ENCODE data around the gene DENND4B. TPM values are rescaled to one million over a fixed set of nuclear protein-coding genes. Genes with fewer than 3 reads are reported as not detected.
A peak's percentile ranks its signal among the peaks of the same experiment; 100 is the strongest.

Gene DENND4B
- total RNA-seq, 4 donors from 2014 or later = 42.3 to 121 (median 50.3) TPM

DNA sequence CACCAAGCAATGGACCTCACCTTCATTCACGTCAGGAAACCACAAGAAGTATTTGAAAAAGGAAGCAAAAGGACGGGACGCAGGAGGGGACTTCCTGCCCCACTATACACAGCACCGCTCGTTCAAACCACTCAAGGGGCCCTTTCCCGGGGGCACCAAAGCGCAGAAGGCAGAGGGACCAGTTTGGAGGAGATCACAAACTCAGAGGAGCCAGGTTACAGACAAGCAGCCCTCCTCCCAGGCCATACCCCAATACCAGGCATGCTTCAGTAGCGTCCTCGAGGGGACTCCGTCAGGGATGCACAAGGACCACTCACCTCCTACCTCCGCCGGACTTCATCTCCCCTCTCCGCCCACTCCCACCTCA lies 11.2 kb upstream of the DENND4B start:
- peak; percentile 46 for DNase-seq
- Histone ChIP-seq H3K9me3 (no peaks in the 10 kb centered on the region), H3K27me3 (no peaks in the 10 kb centered on the region), H3K27ac (peak overlapping the region; percentile 94 to 98 (median 96)), H3K36me3 (peaks cover 0 to 3% (median 0%) of the 10 kb centered on the region in 4 donors), H3K4me1 (peaks cover 27 to 45% (median 36%) of the 10 kb centered on the region in 4 donors), H3K4me3 (peak overlapping the region; percentile 79 to 98 (median 91))
- intact Hi-C loops (cut with DNase I; ENCODE audit: low total_unique reads) = no loop called here
- WGBS, 2 donors (ENCODE audit: low coverage in 1 of 2) = 0 to 1% methylated on average over 7 to 13 of the region's 13 CpGs
- in situ Hi-C loops (cut with MboI; ENCODE audit: low pct_ligation_motif_present in 1 of 4, low pct_unique_long_range_greater_than_20kb in 1 of 4, low sequenced_read_pairs in 3 of 4) = loop anchor here in 1 of 4 donors (25.0 kb wide), 1 partner anchor 295 kb away; the partner anchor contains the start of genes ILF2 and SNAPIN
- TF ChIP-seq POLR2A (IDR thresholded peaks at IDR 0.05) = no peak
- no peak for TF ChIP-seq POLR2AphosphoS5 (IDR thresholded peaks at IDR 0.05)
- no peak for TF ChIP-seq CTCF (IDR thresholded peaks at IDR 0.05)
- no peak for TF ChIP-seq EP300 (IDR thresholded peaks at IDR 0.05; ENCODE audit: low read depth)

GRCh38 chr1:153956997-153957715 lies 10.6 kb upstream of the DENND4B start:
- peaks cover 0 to 9% (median 2%) of the 10 kb centered on the region in 4 donors for H3K36me3 ChIP-seq
- peaks cover 22 to 40% (median 31%) of the 10 kb centered on the region in 4 donors for H3K4me1 ChIP-seq
- intact Hi-C loops (cut with DNase I; ENCODE audit: low total_unique reads) (no loop called here), in situ Hi-C loops (cut with MboI; ENCODE audit: low pct_ligation_motif_present in 1 of 4, low pct_unique_long_range_greater_than_20kb in 1 of 4, low sequenced_read_pairs in 3 of 4) (loop anchor here in 1 of 4 donors (25.0 kb wide), 1 partner anchor 295 kb away; the partner anchor contains the start of genes ILF2 and SNAPIN)
- peak overlapping the region; percentile 94 to 98 (median 96) for H3K27ac ChIP-seq
- TF ChIP-seq EP300 (IDR thresholded peaks at IDR 0.05; ENCODE audit: low read depth) (no peak), POLR2AphosphoS5 (IDR thresholded peaks at IDR 0.05) (no peak), CTCF (IDR thresholded peaks at IDR 0.05) (no peak), POLR2A (IDR thresholded peaks at IDR 0.05) (no peak)
- DNase-seq = no peak
- H3K4me3 ChIP-seq = peak overlapping the region; percentile 79 to 98 (median 91)
- no peaks in the 10 kb centered on the region for H3K27me3 ChIP-seq
- 26% methylated on average over 6 of the region's 6 CpGs; no CpG with 5 or more reads in 1 of the 2 donors for WGBS, 2 donors (ENCODE audit: low coverage in 1 of 2)
- H3K9me3 ChIP-seq = no peaks in the 10 kb centered on the region

DNA sequence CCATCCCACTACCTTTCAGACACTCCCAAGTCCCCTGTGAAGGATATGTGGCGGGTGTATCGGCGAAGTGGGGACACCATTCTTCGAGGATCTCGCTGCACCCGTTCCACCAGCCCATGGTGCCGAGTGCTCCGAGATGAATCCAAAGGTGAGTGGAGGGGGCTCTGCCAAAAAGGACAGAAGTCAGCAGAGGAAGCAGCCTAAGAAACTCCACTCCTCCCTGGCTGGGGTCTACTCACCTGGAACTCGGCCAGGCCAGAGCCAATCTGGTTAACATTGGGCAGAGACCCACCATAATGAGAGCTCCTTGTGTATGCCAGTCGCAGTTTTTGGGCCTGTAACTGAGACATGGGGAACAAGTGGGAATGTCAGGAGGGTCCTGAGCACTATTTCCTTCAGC lies 8.3 kb upstream of the DENND4B start:
- in situ Hi-C loops (cut with MboI; ENCODE audit: low pct_ligation_motif_present in 1 of 4, low pct_unique_long_range_greater_than_20kb in 1 of 4, low sequenced_read_pairs in 3 of 4) = loop anchor here in 1 of 4 donors (25.0 kb wide), 1 partner anchor 293 kb away; the partner anchor contains the start of genes ILF2 and SNAPIN
- Histone ChIP-seq H3K4me3 (no peak overlapping the region), H3K27me3 (no peaks in the 10 kb centered on the region), H3K36me3 (peaks cover 0 to 30% (median 14%) of the 10 kb centered on the region in 4 donors), H3K27ac (no peak overlapping the region), H3K9me3 (no peaks in the 10 kb centered on the region), H3K4me1 (peaks cover 18 to 32% (median 25%) of the 10 kb centered on the region in 4 donors)
- DNase-seq = no peak
- TF ChIP-seq EP300 (IDR thresholded peaks at IDR 0.05; ENCODE audit: low read depth) = no peak
- no peak for TF ChIP-seq POLR2AphosphoS5 (IDR thresholded peaks at IDR 0.05)
- no peak for TF ChIP-seq CTCF (IDR thresholded peaks at IDR 0.05)
- TF ChIP-seq POLR2A (IDR thresholded peaks at IDR 0.05) = no peak
- WGBS, 2 donors (ENCODE audit: low coverage in 1 of 2) = 92% methylated on average over 10 of the region's 10 CpGs; no CpG with 5 or more reads in 1 of the 2 donors
- intact Hi-C loops (cut with DNase I; ENCODE audit: low total_unique reads) = no loop called here

GRCh38 chr1:153953859-153954365 lies 7.4 kb upstream of the DENND4B start:
- peaks cover 13 to 25% (median 21%) of the 10 kb centered on the region in 4 donors for H3K4me1 ChIP-seq
- DNase-seq = no peak
- in situ Hi-C loops (cut with MboI; ENCODE audit: low pct_ligation_motif_present in 1 of 4, low pct_unique_long_range_greater_than_20kb in 1 of 4, low sequenced_read_pairs in 3 of 4) = loop anchor here in 1 of 4 donors (25.0 kb wide), 1 partner anchor 292 kb away; the partner anchor contains the start of genes ILF2 and SNAPIN
- 86% methylated on average over 4 of the region's 4 CpGs; no CpG with 5 or more reads in 1 of the 2 donors for whole genome bisulfite sequencing, 2 donors (ENCODE audit: low coverage in 1 of 2)
- H3K9me3 ChIP-seq = no peaks in the 10 kb centered on the region
- H3K36me3 ChIP-seq = peaks cover 0 to 39% (median 16%) of the 10 kb centered on the region in 4 donors
- intact Hi-C loops (cut with DNase I; ENCODE audit: low total_unique reads) = no loop called here
- TF ChIP-seq EP300 (IDR thresholded peaks at IDR 0.05; ENCODE audit: low read depth) = no peak
- no peak for TF ChIP-seq POLR2AphosphoS5 (IDR thresholded peaks at IDR 0.05)
- TF ChIP-seq CTCF (IDR thresholded peaks at IDR 0.05) = no peak
- TF ChIP-seq POLR2A (IDR thresholded peaks at IDR 0.05) = no peak
- H3K27ac ChIP-seq = no peak overlapping the region
- H3K27me3 ChIP-seq = no peaks in the 10 kb centered on the region
- no peak overlapping the region for H3K4me3 ChIP-seq
